Peyer's patch (tissue), 4 donors: ENCODE results near the gene FLT3LG. TPM values are rescaled to one million over a fixed set of nuclear protein-coding genes. Genes with fewer than 3 reads are reported as not detected.

ENCODE experiments used
- DNase-seq, 3 donors: peaks; one replicate each; pipeline ENCODE4 v3.0.0-alpha.2; 2017 to 2019
- H3K27ac ChIP-seq, 4 donors: fragments of 200-600 bp; sonication (generic); one replicate each; pipeline ENCODE4 v1.5.1; 2016 to 2019
- H3K27me3 ChIP-seq, 2 donors: fragments of 200-600 bp; sonication (generic); one replicate each; pipeline ENCODE4 v1.5.1; 2019
- H3K36me3 ChIP-seq, 3 donors: fragments of 200-600 bp; sonication (generic); one replicate each; pipeline ENCODE4 v1.5.1; 2016 to 2019
- H3K4me1 ChIP-seq, 4 donors: fragments of 200-600 bp; sonication (generic); one replicate each; pipeline ENCODE4 v1.5.1; 2016 to 2019
- H3K4me3 ChIP-seq, 4 donors: fragments of 200-600 bp; sonication (generic); 1 replicate in 3 of 4; 2 replicates in 1 of 4; pipeline ENCODE4 v1.5.1; 2016 to 2019; ENCODE audit warnings: mild to moderate bottlenecking in 1 of 4
- H3K9me3 ChIP-seq, 4 donors: fragments of 200-600 bp; sonication (generic); one replicate each; pipeline ENCODE4 v1.5.1; 2016 to 2019; ENCODE audit warnings: mild to moderate bottlenecking in 1 of 4
- POLR2A ChIP-seq, 2 donors: fragments of 450-650 bp; IDR thresholded peaks; one replicate each; pipeline ENCODE4 v1.5.1; 2017; ENCODE audit warnings: antibody characterized with exemption in 2 of 2, mild to moderate bottlenecking in 2 of 2, moderate library complexity in 2 of 2
- total RNA-seq, 4 donors: library from RNA; depleted of rRNA; stranded (reverse); fragments of >200 nt; gene quantifications; one replicate each; pipeline ENCODE4 v1.1.0, GENCODE V29; 2016
- TF ChIP-seq, protein P1 (sequence below), 6 experiments: fragments of 450-650 bp in 4 of 6; fragments of 200-600 bp in 2 of 6; sonication (generic) in 1 of 6; IDR thresholded peaks; one replicate each; pipeline ENCODE4 v1.5.1; 2017 to 2019; ENCODE audit warnings: antibody characterized with exemption in 6 of 6, mild to moderate bottlenecking in 3 of 6, moderate library complexity in 1 of 6

Gene FLT3LG
- total RNA-seq, 4 donors from 2014 or later: 2.8 to 22.3 (median 5.0) TPM

- H3K27me3 ChIP-seq: peaks cover 0 to 65% of the 10 kb centered on the region in 2 donors
- no peak overlapping the region for H3K27ac ChIP-seq
- no peak overlapping the region for H3K4me3 ChIP-seq
- H3K9me3 ChIP-seq: peaks cover 0 to 4% (median 0%) of the 10 kb centered on the region in 4 donors
- TF ChIP-seq POLR2A (IDR thresholded peaks at IDR 0.05): no peak
- TF ChIP-seq, protein P1, sequence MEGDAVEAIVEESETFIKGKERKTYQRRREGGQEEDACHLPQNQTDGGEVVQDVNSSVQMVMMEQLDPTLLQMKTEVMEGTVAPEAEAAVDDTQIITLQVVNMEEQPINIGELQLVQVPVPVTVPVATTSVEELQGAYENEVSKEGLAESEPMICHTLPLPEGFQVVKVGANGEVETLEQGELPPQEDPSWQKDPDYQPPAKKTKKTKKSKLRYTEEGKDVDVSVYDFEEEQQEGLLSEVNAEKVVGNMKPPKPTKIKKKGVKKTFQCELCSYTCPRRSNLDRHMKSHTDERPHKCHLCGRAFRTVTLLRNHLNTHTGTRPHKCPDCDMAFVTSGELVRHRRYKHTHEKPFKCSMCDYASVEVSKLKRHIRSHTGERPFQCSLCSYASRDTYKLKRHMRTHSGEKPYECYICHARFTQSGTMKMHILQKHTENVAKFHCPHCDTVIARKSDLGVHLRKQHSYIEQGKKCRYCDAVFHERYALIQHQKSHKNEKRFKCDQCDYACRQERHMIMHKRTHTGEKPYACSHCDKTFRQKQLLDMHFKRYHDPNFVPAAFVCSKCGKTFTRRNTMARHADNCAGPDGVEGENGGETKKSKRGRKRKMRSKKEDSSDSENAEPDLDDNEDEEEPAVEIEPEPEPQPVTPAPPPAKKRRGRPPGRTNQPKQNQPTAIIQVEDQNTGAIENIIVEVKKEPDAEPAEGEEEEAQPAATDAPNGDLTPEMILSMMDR (IDR thresholded peaks at IDR 0.05): no peak
- DNase-seq: no peak
- peaks cover 0 to 12% (median 0%) of the 10 kb centered on the region in 4 donors for H3K4me1 ChIP-seq
- H3K36me3 ChIP-seq: no peaks in the 10 kb centered on the region
Observed at GRCh38 chr19:49438261-49438660, 35.8 kb upstream of the FLT3LG start.

DNA sequence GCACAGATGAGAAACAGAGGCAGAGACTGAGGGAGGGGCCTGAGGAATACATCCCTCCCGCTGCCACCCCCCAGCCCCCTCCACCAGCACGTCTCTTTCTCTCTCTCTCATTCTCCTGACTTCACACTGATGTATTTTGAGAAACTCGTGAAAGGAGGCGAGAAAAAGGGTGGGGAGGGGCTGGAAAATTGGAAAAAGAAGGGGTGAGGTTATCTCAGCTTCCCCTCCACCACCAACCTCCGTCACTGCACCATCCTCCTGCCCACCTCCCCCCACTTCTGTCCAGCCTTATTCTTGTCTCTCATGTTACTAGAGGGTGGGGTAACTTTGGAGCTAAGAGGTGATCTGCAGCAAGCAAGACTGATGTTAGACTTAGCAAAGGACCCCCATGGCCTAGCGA is 34.2 kb upstream of the FLT3LG start:
- Histone ChIP-seq H3K27me3 (peaks cover 0 to 50% of the 10 kb centered on the region in 2 donors), H3K9me3 (peaks cover 0 to 4% (median 0%) of the 10 kb centered on the region in 4 donors), H3K27ac (no peak overlapping the region), H3K36me3 (no peaks in the 10 kb centered on the region), H3K4me1 (peaks cover 0 to 12% (median 0%) of the 10 kb centered on the region in 4 donors), H3K4me3 (no peak overlapping the region)
- TF ChIP-seq, protein P1 (IDR thresholded peaks at IDR 0.05): no peak
- no peak for TF ChIP-seq POLR2A (IDR thresholded peaks at IDR 0.05)
- DNase-seq: no peak

GRCh38 chr19:49440439-49441209 is 33.4 kb upstream of the FLT3LG start:
- DNase-seq: no peak
- Histone ChIP-seq H3K4me1 (peaks cover 0 to 12% (median 0%) of the 10 kb centered on the region in 4 donors), H3K27ac (no peak overlapping the region), H3K36me3 (no peaks in the 10 kb centered on the region), H3K27me3 (peaks cover 0 to 43% of the 10 kb centered on the region in 2 donors), H3K9me3 (peaks cover 0 to 4% (median 0%) of the 10 kb centered on the region in 4 donors), H3K4me3 (peak overlapping the region; percentile 11 to 39 (median 32))
- TF ChIP-seq, protein P1 (IDR thresholded peaks at IDR 0.05): no peak
- no peak for TF ChIP-seq POLR2A (IDR thresholded peaks at IDR 0.05)

- H3K4me1 ChIP-seq: peaks cover 0 to 12% (median 0%) of the 10 kb centered on the region in 4 donors
- peaks cover 0 to under 1% (median 0%) of the 10 kb centered on the region in 4 donors for H3K9me3 ChIP-seq
- peak in 1 of 3 donors; percentile 57 for DNase-seq
- H3K36me3 ChIP-seq: peaks cover 0 to 1% (median 0%) of the 10 kb centered on the region in 3 donors
- peak within 1 kb of the TSS; percentile 11 to 67 (median 36) for H3K4me3 ChIP-seq
- H3K27ac ChIP-seq: peak within 1 kb of the TSS in 3 of 4 donors; percentile 78 to 85 (median 79)
- TF ChIP-seq, protein P1 (IDR thresholded peaks at IDR 0.05): no peak
- no peak for TF ChIP-seq POLR2A (IDR thresholded peaks at IDR 0.05)
- peaks cover 0 to 38% of the 10 kb centered on the region in 2 donors for H3K27me3 ChIP-seq
Observed at GRCh38 chr19:49441210-49441959, 32.6 kb upstream of the FLT3LG start, which contains the start of gene SLC17A7. SLC17A7 (minus strand) TSS chr19:49441527; CDS start chr19:49441379, 148 bp downstream.

DNA sequence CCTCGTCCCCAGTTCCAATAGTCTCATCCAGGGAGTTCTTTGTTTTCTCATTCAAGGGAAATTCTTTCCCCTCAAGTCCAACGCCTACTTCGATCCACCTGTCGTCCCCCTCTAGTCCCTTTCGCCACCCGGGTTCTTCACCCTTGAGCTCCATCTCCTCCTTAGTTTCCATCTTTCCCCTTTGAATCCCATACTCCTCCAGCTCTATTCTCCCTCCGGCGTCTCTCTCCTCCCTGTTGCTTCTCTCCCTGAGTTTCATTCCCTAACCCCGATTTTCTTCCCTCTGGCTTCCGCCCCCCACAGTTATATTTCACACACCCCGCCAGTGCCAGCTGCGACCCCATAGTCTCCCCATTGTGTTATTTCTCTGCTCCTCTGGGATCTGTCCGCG is 32.1 kb upstream of the FLT3LG start:
- Histone ChIP-seq H3K27ac (peak overlapping the region in 3 of 4 donors; percentile 78 to 85 (median 79)), H3K27me3 (peaks cover 0 to 32% of the 10 kb centered on the region in 2 donors)

More for the DNA sequence above, 32.1 kb upstream of the FLT3LG start:
- DNase-seq: no peak
- no peak for TF ChIP-seq POLR2A (IDR thresholded peaks at IDR 0.05)
- TF ChIP-seq, protein P1 (IDR thresholded peaks at IDR 0.05): no peak
- Histone ChIP-seq H3K36me3 (peaks cover 0 to 7% (median 0%) of the 10 kb centered on the region in 3 donors), H3K4me3 (peak overlapping the region in 1 of 4 donors; percentile 67), H3K4me1 (peaks cover 0 to 12% (median 0%) of the 10 kb centered on the region in 4 donors), H3K9me3 (no peaks in the 10 kb centered on the region)
